KMS-11 (cell line): ENCODE data around the gene ZIC1.

Experiments
- H2AFZ ChIP-seq: fragments of 200-600 bp; sonication (generic); 2 replicates; pipeline ENCODE4 v1.6.1; 2016; ENCODE audit warnings: antibody characterized with exemption, mixed run types, low read depth
- H3K27ac ChIP-seq: fragments of 200-600 bp; sonication (generic); 2 replicates; pipeline ENCODE4 v1.6.1; 2016; ENCODE audit warnings: mild to moderate bottlenecking, mixed run types
- H3K27me3 ChIP-seq: fragments of 200-600 bp; sonication (generic); 2 replicates; pipeline ENCODE4 v1.6.1; 2017; ENCODE audit warnings: mild to moderate bottlenecking, low read depth, mixed run types, moderate library complexity; ENCODE audit not compliant: insufficient read depth
- H3K36me3 ChIP-seq: fragments of 200-600 bp; sonication (generic); 2 replicates; pipeline ENCODE4 v1.6.1; 2017; ENCODE audit warnings: mild to moderate bottlenecking, mixed run types; ENCODE audit not compliant: insufficient read depth
- H3K4me1 ChIP-seq: fragments of 200-600 bp; sonication (generic); 2 replicates; pipeline ENCODE4 v1.6.1; 2016; ENCODE audit warnings: mild to moderate bottlenecking, low read depth, mixed run types; ENCODE audit not compliant: poor library complexity, severe bottlenecking
- H3K4me2 ChIP-seq: fragments of 200-600 bp; sonication (generic); 2 replicates; pipeline ENCODE4 v1.7.0; 2016; ENCODE audit warnings: mild to moderate bottlenecking, mixed run types
- H3K4me3 ChIP-seq: fragments of 200-600 bp; sonication (generic); IDR thresholded peaks from 2 replicates; pipeline ENCODE4 v1.6.1; 2017; ENCODE audit warnings: low read depth, low read length, mixed read lengths; ENCODE audit not compliant: insufficient read depth
- H3K79me2 ChIP-seq: fragments of 200-600 bp; sonication (generic); 2 replicates; pipeline ENCODE4 v1.6.1; 2016; ENCODE audit warnings: low read depth, mixed run types; ENCODE audit not compliant: insufficient read depth
- H3K9ac ChIP-seq: fragments of 200-600 bp; sonication (generic); 2 replicates; pipeline ENCODE4 v1.6.1; 2016; ENCODE audit warnings: mild to moderate bottlenecking, mixed run types
- H4K20me1 ChIP-seq: fragments of 200-600 bp; sonication (generic); 2 replicates; pipeline ENCODE4 v1.6.1; 2016; ENCODE audit warnings: mild to moderate bottlenecking, mixed run types; ENCODE audit not compliant: insufficient read depth
- TF ChIP-seq, protein P1 (sequence below): fragments of 200-600 bp; sonication (generic); conservative IDR thresholded peaks from 2 replicates; pipeline ENCODE4 v1.6.1; 2017; ENCODE audit warnings: low read depth, mild to moderate bottlenecking, antibody characterized with exemption, low read length, moderate library complexity, mixed read lengths

The ZIC1 gene

GRCh38 chr3:147428326-147428725 is 19.2 kb downstream of the ZIC1 start:
- H3K4me1 ChIP-seq, result no peaks in the 10 kb centered on the region
- H3K27ac ChIP-seq, result no peak overlapping the region
- H2AFZ ChIP-seq, result no peak overlapping the region
- TF ChIP-seq, protein P1, sequence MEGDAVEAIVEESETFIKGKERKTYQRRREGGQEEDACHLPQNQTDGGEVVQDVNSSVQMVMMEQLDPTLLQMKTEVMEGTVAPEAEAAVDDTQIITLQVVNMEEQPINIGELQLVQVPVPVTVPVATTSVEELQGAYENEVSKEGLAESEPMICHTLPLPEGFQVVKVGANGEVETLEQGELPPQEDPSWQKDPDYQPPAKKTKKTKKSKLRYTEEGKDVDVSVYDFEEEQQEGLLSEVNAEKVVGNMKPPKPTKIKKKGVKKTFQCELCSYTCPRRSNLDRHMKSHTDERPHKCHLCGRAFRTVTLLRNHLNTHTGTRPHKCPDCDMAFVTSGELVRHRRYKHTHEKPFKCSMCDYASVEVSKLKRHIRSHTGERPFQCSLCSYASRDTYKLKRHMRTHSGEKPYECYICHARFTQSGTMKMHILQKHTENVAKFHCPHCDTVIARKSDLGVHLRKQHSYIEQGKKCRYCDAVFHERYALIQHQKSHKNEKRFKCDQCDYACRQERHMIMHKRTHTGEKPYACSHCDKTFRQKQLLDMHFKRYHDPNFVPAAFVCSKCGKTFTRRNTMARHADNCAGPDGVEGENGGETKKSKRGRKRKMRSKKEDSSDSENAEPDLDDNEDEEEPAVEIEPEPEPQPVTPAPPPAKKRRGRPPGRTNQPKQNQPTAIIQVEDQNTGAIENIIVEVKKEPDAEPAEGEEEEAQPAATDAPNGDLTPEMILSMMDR, result no peak
- no peaks in the 10 kb centered on the region for H4K20me1 ChIP-seq
- H3K36me3 ChIP-seq, result no peaks in the 10 kb centered on the region
- H3K9ac ChIP-seq, result no peak overlapping the region
- H3K4me2 ChIP-seq, result no peak overlapping the region
- no peak overlapping the region for H3K4me3 ChIP-seq
- no peaks in the 10 kb centered on the region for H3K27me3 ChIP-seq
- no peaks in the 10 kb centered on the region for H3K79me2 ChIP-seq

DNA sequence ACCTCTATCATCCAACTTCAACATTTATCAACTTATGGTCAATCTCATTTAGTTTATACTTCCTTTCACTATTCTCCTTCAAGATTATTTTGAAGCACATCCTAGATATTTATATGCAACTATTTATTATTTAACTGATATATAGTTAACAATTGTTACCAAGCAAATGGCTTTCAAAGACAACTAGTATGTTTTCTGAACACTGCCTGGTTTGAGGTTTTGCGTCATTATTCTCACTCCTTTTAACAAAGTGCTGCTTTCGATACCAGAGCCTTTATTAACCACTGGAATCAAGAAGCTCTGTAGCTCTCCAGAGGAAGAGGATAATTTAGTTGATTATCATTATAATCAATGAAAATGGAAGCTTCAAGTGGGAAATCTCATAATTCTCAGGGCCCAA is 19.6 kb downstream of the ZIC1 start:
- H3K36me3 ChIP-seq, result no peaks in the 10 kb centered on the region
- TF ChIP-seq, protein P1, result no peak
- H3K4me3 ChIP-seq, result no peak overlapping the region
- no peaks in the 10 kb centered on the region for H3K27me3 ChIP-seq
- no peaks in the 10 kb centered on the region for H3K79me2 ChIP-seq
- no peaks in the 10 kb centered on the region for H4K20me1 ChIP-seq
- H3K4me2 ChIP-seq, result no peak overlapping the region
- no peak overlapping the region for H2AFZ ChIP-seq
- no peaks in the 10 kb centered on the region for H3K4me1 ChIP-seq
- no peak overlapping the region for H3K27ac ChIP-seq
- no peak overlapping the region for H3K9ac ChIP-seq

DNA sequence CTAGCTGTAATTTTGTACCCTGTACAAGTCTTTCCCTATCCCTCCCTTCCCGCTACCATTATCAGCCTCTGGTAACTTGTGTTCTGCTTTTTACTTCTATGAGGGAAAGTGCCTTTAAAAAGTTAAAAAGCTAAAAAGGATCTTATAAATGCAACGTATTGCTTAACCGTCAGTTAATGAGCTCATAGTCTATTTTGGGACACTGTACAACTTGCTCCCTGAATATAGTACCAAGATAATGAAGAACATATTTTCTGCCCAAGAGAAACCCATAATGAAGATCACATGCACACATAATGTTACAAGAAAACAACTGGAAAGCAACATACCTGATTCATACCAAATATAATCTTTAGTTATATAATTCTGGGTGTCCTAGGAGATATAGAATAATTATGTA is 22.6 kb downstream of the ZIC1 start:
- Histone ChIP-seq H2AFZ (no peak overlapping the region), H3K4me3 (no peak overlapping the region), H3K36me3 (no peaks in the 10 kb centered on the region), H3K4me2 (no peak overlapping the region), H4K20me1 (no peaks in the 10 kb centered on the region), H3K9ac (no peak overlapping the region), H3K79me2 (no peaks in the 10 kb centered on the region), H3K4me1 (no peaks in the 10 kb centered on the region), H3K27ac (no peak overlapping the region), H3K27me3 (no peaks in the 10 kb centered on the region)
- TF ChIP-seq, protein P1, result no peak

GRCh38 chr3:147447224-147447623 is 38.1 kb downstream of the ZIC1 start:
- H3K4me3 ChIP-seq, result no peak overlapping the region
- no peak overlapping the region for H2AFZ ChIP-seq
- no peaks in the 10 kb centered on the region for H4K20me1 ChIP-seq
- H3K27ac ChIP-seq, result no peak overlapping the region
- H3K4me1 ChIP-seq, result no peaks in the 10 kb centered on the region
- H3K9ac ChIP-seq, result no peak overlapping the region
- H3K79me2 ChIP-seq, result no peaks in the 10 kb centered on the region
- no peaks in the 10 kb centered on the region for H3K27me3 ChIP-seq
- TF ChIP-seq, protein P1, result no peak
- H3K36me3 ChIP-seq, result no peaks in the 10 kb centered on the region
- H3K4me2 ChIP-seq, result no peak overlapping the region
